Stimulated activated CD4-positive, alpha-beta T cell treated with anti-CD3 and anti-CD28 coated beads, Interleukin-4, amount 100 ng/mL, for 1 hour (primary cell): ENCODE data around the gene EEFSEC.

ENCODE experiments used
- DNase-seq: peaks from one replicate; pipeline ENCODE4 v3.0.0-alpha.2; 2020

Gene EEFSEC

GRCh38 chr3:128185630-128186447 is 32.6 kb downstream of the EEFSEC start:
- no peak for DNase-seq

GRCh38 chr3:128187495-128187894 is 34.2 kb downstream of the EEFSEC start:
- no peak for DNase-seq

GRCh38 chr3:128188326-128188725 is 35.0 kb downstream of the EEFSEC start:
- no peak for DNase-seq

GRCh38 chr3:128188956-128189355 is 35.7 kb downstream of the EEFSEC start:
- no peak for DNase-seq

- DNase-seq: no peak
These were observed 37.2 kb downstream of the EEFSEC start for GRCh38 chr3:128190501-128190900.

- DNase-seq: no peak
These were observed 38.9 kb downstream of the EEFSEC start for GRCh38 chr3:128192131-128192530.

GRCh38 chr3:128193168-128193567 is 39.9 kb downstream of the EEFSEC start:
- DNase-seq: no peak

GRCh38 chr3:128194843-128195242 is 41.6 kb downstream of the EEFSEC start:
- DNase-seq: no peak

- no peak for DNase-seq
These were observed 42.1 kb downstream of the EEFSEC start for GRCh38 chr3:128195369-128195768.

- DNase-seq: no peak
These were observed 42.5 kb downstream of the EEFSEC start for GRCh38 chr3:128195802-128196201.

GRCh38 chr3:128196647-128197046 is 43.4 kb downstream of the EEFSEC start:
- DNase-seq: no peak

GRCh38 chr3:128197855-128198254 is 44.6 kb downstream of the EEFSEC start:
- no peak for DNase-seq

GRCh38 chr3:128198313-128198712 is 45.0 kb downstream of the EEFSEC start:
- no peak for DNase-seq

- DNase-seq: no peak
These were observed 45.8 kb downstream of the EEFSEC start for GRCh38 chr3:128199110-128199509.

GRCh38 chr3:128201158-128201755 is 48.0 kb downstream of the EEFSEC start:
- no peak for DNase-seq

- no peak for DNase-seq
These were observed 49.9 kb downstream of the EEFSEC start for GRCh38 chr3:128203169-128203568.

GRCh38 chr3:128205558-128206145 is 52.4 kb downstream of the EEFSEC start:
- no peak for DNase-seq

- no peak for DNase-seq
These were observed 54.7 kb downstream of the EEFSEC start for GRCh38 chr3:128207951-128208350.

GRCh38 chr3:128210711-128211110 is 57.4 kb downstream of the EEFSEC start:
- DNase-seq: no peak

- DNase-seq: no peak
These were observed 60.8 kb downstream of the EEFSEC start for GRCh38 chr3:128214056-128214455.

- no peak for DNase-seq
These were observed 62.0 kb downstream of the EEFSEC start for GRCh38 chr3:128215290-128215689.

- no peak for DNase-seq
These were observed 62.7 kb downstream of the EEFSEC start for GRCh38 chr3:128215800-128216495.

GRCh38 chr3:128217702-128218547 is 64.6 kb downstream of the EEFSEC start:
- DNase-seq: no peak
